ENCODE data around the gene SLC6A7. TPM values are rescaled to one million over a fixed set of nuclear protein-coding genes. Genes with fewer than 3 reads are reported as not detected.

SLC6A7 gene
- total RNA-seq, 1 donor = 0.10 TPM

GRCh38 chr5:150254363-150254762 lies 64.5 kb downstream of the SLC6A7 start:
- Histone ChIP-seq H3K4me1 (ENCODE audit: insufficient read depth, low read length) (no peaks in the 10 kb centered on the region), H3K4me3 (ENCODE audit: low read length) (no peak overlapping the region), H3K9me3 (ENCODE audit: low read depth, low read length) (no peaks in the 10 kb centered on the region), H3K27me3 (ENCODE audit: insufficient read depth, low read length) (no peaks in the 10 kb centered on the region)

- Histone ChIP-seq H3K4me1 (ENCODE audit: insufficient read depth, low read length) (no peaks in the 10 kb centered on the region), H3K4me3 (ENCODE audit: low read length) (no peak overlapping the region), H3K27me3 (ENCODE audit: insufficient read depth, low read length) (no peaks in the 10 kb centered on the region), H3K9me3 (ENCODE audit: low read depth, low read length) (no peaks in the 10 kb centered on the region)
Observed at GRCh38 chr5:150254774-150255173, 64.9 kb downstream of the SLC6A7 start.

- no peaks in the 10 kb centered on the region for H3K27me3 ChIP-seq (ENCODE audit: insufficient read depth, low read length)
- no peak overlapping the region for H3K4me3 ChIP-seq (ENCODE audit: low read length)
- H3K9me3 ChIP-seq (ENCODE audit: low read depth, low read length) = no peaks in the 10 kb centered on the region
- no peaks in the 10 kb centered on the region for H3K4me1 ChIP-seq (ENCODE audit: insufficient read depth, low read length)
Observed at GRCh38 chr5:150255659-150256409, 66.0 kb downstream of the SLC6A7 start.

- H3K9me3 ChIP-seq (ENCODE audit: low read depth, low read length) = no peaks in the 10 kb centered on the region
- H3K4me1 ChIP-seq (ENCODE audit: insufficient read depth, low read length) = no peaks in the 10 kb centered on the region
- no peak overlapping the region for H3K4me3 ChIP-seq (ENCODE audit: low read length)
- H3K27me3 ChIP-seq (ENCODE audit: insufficient read depth, low read length) = no peaks in the 10 kb centered on the region
Observed at GRCh38 chr5:150256410-150257064, 66.7 kb downstream of the SLC6A7 start.

GRCh38 chr5:150257424-150257823 lies 67.6 kb downstream of the SLC6A7 start:
- Histone ChIP-seq H3K9me3 (ENCODE audit: low read depth, low read length) (no peaks in the 10 kb centered on the region), H3K4me1 (ENCODE audit: insufficient read depth, low read length) (no peaks in the 10 kb centered on the region), H3K27me3 (ENCODE audit: insufficient read depth, low read length) (no peaks in the 10 kb centered on the region), H3K4me3 (ENCODE audit: low read length) (no peak overlapping the region)

- H3K9me3 ChIP-seq (ENCODE audit: low read depth, low read length) = no peaks in the 10 kb centered on the region
- no peaks in the 10 kb centered on the region for H3K27me3 ChIP-seq (ENCODE audit: insufficient read depth, low read length)
- no peak overlapping the region for H3K4me3 ChIP-seq (ENCODE audit: low read length)
Observed at GRCh38 chr5:150258130-150258529, 68.3 kb downstream of the SLC6A7 start.

More at GRCh38 chr5:150258130-150258529, 68.3 kb downstream of the SLC6A7 start:
- no peaks in the 10 kb centered on the region for H3K4me1 ChIP-seq (ENCODE audit: insufficient read depth, low read length)

Other genes starting within 250 kb of the SLC6A7 start
- not detected for gene PDE6A, start 245.3 kb upstream of the SLC6A7 start, total RNA-seq
- gene SLC26A2, start 229.3 kb upstream of the SLC6A7 start, total RNA-seq = 2.7 TPM
- gene TIGD6, start 189.4 kb upstream of the SLC6A7 start, total RNA-seq = 2.1 TPM
- 27.2 TPM for gene HMGXB3, start 189.3 kb upstream of the SLC6A7 start, total RNA-seq
- gene CSF1R, start 103.5 kb upstream of the SLC6A7 start, total RNA-seq = 5.2 TPM
- gene PDGFRB, start 34.2 kb upstream of the SLC6A7 start, total RNA-seq = 0.94 TPM
- not detected for gene CDX1, start 23.3 kb upstream of the SLC6A7 start, total RNA-seq
- 0.94 TPM for gene CAMK2A, start 99.7 kb downstream of the SLC6A7 start, total RNA-seq
- gene ARSI, start 112.8 kb downstream of the SLC6A7 start, total RNA-seq = 4.8 TPM
- 21.7 TPM for gene TCOF1, start 167.6 kb downstream of the SLC6A7 start, total RNA-seq
- gene CD74, start 222.8 kb downstream of the SLC6A7 start, total RNA-seq = 2,135 TPM